OCI-M2 (cell line): Measurements from ENCODE around the gene CADM3.

Source experiments
- DNase-seq: peaks from one replicate; lab custom pipeline; 2025; ENCODE audit not compliant: unreplicated experiment; lab: John Stamatoyannopoulos, UW

The CADM3 gene

GRCh38 chr1:159172614-159173291 lies 1.3 kb downstream of the CADM3 start:
- DNase-seq: no peak

- no peak for DNase-seq
These were observed 1.9 kb downstream of the CADM3 start for GRCh38 chr1:159173320-159173719.

GRCh38 chr1:159175571-159175970 lies 4.2 kb downstream of the CADM3 start:
- no peak for DNase-seq

GRCh38 chr1:159177272-159177907 lies 6.0 kb downstream of the CADM3 start:
- DNase-seq: no peak

- DNase-seq: no peak
These were observed 8.5 kb downstream of the CADM3 start for GRCh38 chr1:159179906-159180305.

GRCh38 chr1:159180516-159180915 lies 9.1 kb downstream of the CADM3 start:
- no peak for DNase-seq

GRCh38 chr1:159181328-159182024 lies 10.1 kb downstream of the CADM3 start:
- no peak for DNase-seq

GRCh38 chr1:159184201-159184600 lies 12.8 kb downstream of the CADM3 start:
- no peak for DNase-seq

- no peak for DNase-seq
These were observed 13.7 kb downstream of the CADM3 start for GRCh38 chr1:159185121-159185520.

- DNase-seq: no peak
These were observed 15.6 kb downstream of the CADM3 start for GRCh38 chr1:159187033-159187432.

- no peak for DNase-seq
These were observed 16.4 kb downstream of the CADM3 start for GRCh38 chr1:159187647-159188374.

- no peak for DNase-seq
These were observed 17.0 kb downstream of the CADM3 start for GRCh38 chr1:159188375-159188788.

GRCh38 chr1:159190441-159190840 lies 19.0 kb downstream of the CADM3 start:
- no peak for DNase-seq

- no peak for DNase-seq
These were observed 25.1 kb downstream of the CADM3 start for GRCh38 chr1:159196543-159196942.

GRCh38 chr1:159197561-159198557 lies 26.4 kb downstream of the CADM3 start:
- no peak for DNase-seq

GRCh38 chr1:159199901-159200300 lies 28.5 kb downstream of the CADM3 start:
- no peak for DNase-seq

GRCh38 chr1:159200769-159201168 lies 29.4 kb downstream of the CADM3 start:
- no peak for DNase-seq

GRCh38 chr1:159201642-159202041 lies 30.2 kb downstream of the CADM3 start:
- no peak for DNase-seq

- no peak for DNase-seq
These were observed 32.2 kb downstream of the CADM3 start for GRCh38 chr1:159203610-159204009.
